ENCODE results near the gene CYP2D6. TPM values are rescaled to one million over a fixed set of nuclear protein-coding genes. Genes with fewer than 3 reads are reported as not detected.
"Not testable (repeated sequence)": the region's sequence is repeated elsewhere in the genome, so short reads cannot be mapped to it uniquely, and the experiment has no call there.

The CYP2D6 gene
- total RNA-seq, 1 experiment from 2014 or later, result 1.7 TPM

DNA sequence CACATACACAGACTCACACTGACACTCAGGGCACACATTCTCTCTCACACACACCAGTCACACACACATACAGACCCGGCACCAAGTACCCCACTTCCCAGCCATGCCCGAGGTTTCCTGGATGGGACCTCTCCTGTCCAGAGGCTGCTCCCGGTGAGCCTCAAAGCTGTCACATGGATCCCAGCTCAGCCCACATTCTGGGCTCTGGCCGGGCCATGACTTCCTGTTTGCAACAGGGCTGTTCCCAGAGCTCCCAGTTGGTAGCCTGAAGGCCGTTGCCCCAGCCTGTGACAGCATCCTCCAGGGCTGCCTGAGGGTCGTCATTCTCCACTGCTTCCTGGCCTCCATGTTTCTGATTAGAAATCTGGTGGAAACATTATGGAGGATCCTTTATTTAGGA lies 14.6 kb upstream of the CYP2D6 start:
- ATAC-seq (no peak), DNase-seq (ENCODE audit: low spot score) (no peak)
- CTCF ChIA-PET, result no interaction called here
- Mint-ChIP-seq H3K4me3 (no peak overlapping the region), H3K9me3 (peaks cover 4% of the 10 kb centered on the region; the same call in 1 of the 2 replicates), H3K36me3 (peaks cover 20% of the 10 kb centered on the region), H3K27ac (no peak overlapping the region), H3K27me3 (ENCODE audit: low read depth) (no peaks in the 10 kb centered on the region), H3K4me1 (no peaks in the 10 kb centered on the region)
- POLR2A ChIA-PET, result interaction anchor here (0.6 kb wide), 1 partner anchor 1496 kb away, joined by 3 read pairs; no protein-coding TSS in a partner anchor
- TF ChIP-seq GRHL2 (CRISPR knock-in tag; IDR thresholded peaks at IDR 0.05; ENCODE audit: insufficient replicate concordance, severe bottlenecking) (no peak), SP1 (CRISPR knock-in tag; conservative IDR thresholded peaks at IDR 0.05) (no peak), HMGA2 (CRISPR knock-in tag; IDR thresholded peaks at IDR 0.05) (no peak)
- TF ChIP-seq, protein P1, sequence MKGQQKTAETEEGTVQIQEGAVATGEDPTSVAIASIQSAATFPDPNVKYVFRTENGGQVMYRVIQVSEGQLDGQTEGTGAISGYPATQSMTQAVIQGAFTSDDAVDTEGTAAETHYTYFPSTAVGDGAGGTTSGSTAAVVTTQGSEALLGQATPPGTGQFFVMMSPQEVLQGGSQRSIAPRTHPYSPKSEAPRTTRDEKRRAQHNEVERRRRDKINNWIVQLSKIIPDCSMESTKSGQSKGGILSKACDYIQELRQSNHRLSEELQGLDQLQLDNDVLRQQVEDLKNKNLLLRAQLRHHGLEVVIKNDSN (CRISPR knock-in tag; IDR thresholded peaks at IDR 0.05), result no peak

DNA sequence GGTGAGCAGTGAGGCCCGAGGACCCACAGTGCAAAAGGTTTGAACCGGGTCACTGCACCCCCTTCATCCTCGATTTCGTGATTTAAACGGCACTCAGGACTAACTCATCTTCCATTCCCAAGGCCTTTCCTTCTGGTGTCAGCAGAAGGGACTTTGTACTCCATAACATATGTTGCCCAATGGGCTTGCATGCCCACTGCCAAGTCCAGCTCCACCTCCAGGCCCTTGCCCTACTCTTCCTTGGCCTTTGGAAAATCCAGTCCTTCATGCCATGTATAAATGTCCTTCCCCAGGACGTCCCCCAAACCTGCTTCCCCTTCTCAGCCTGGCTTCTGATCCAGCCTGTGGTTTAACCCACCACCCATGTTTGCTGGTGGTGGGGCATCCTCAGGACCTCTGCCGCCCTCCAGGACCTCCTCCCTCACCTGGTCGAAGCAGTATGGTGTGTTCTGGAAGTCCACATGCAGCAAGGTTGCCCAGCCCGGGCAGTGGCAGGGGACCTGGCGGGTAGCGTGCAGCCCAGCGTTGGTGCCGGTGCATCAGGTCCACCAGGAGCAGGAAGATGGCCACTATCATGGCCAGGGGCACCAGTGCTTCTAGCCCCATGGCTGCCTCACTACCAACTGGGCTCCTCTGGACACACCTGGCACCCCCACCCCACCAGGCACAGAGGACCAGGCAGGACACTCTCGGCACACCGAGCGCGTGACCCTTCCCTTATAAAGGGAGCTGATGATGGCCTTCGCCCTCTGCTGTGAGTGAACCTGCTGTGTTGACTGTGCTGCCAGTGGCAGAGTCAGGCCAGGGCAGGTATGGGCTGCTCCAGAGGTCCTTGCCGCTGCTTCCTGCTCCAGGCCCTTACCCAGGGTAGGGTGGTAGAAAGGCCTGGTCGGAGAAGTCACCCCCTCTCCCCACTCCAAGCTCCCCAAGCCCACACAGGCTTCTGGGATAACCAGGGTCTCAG lies 13.5 kb upstream of the CYP2D6 start:
- H3K27me3 Mint-ChIP-seq (ENCODE audit: low read depth); DNase-seq (ENCODE audit: low spot score); CTCF ChIA-PET: not testable (repeated sequence)

DNA sequence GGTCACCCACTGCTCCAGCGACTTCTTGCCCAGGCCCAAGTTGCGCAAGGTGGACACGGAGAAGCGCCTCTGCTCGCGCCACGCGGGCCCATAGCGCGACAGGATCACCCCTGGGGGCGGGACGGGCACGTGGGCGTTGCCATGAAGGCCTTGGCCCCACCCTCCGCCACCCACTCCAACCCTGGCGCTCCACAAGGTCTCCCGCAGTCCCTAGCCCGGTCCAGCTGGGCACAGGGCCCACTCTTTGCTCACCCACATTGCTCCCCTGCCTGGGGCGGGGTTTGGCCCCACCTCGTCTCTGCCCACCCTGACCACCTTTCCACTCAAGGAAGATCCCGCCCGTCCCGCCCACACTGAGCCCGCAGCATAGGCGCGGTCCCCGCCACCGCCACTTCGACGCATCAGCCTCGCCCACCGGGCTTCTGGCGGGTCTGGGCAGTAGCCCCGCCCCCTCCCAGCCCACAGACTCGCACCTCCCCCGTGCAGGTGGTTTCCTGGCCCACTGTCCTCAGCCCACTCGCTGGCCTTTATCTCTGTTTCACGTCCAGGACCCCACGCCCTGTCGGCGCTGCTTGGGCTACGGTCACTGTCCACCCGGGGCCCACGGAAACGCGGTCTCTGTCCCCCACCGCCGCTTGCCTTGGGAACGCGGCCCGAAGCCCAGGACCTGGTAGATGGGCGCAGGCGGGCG lies 12.3 kb upstream of the CYP2D6 start:
- H3K9me3 Mint-ChIP-seq, result peaks cover 9% of the 10 kb centered on the region
- ChIA-PET POLR2A (no interaction called here), CTCF (no interaction called here)
- H3K27ac Mint-ChIP-seq, result no peak overlapping the region
- peaks cover 20% of the 10 kb centered on the region for H3K36me3 Mint-ChIP-seq
- DNase-seq (ENCODE audit: low spot score), result no peak
- TF ChIP-seq ATF1 (CRISPR knock-in tag; IDR thresholded peaks at IDR 0.05) (no peak), ZNF219 (CRISPR knock-in tag; IDR thresholded peaks at IDR 0.05; ENCODE audit: borderline replicate concordance) (no peak), TEAD4 (CRISPR knock-in tag; IDR thresholded peaks at IDR 0.05) (no peak), FOXJ3 (CRISPR knock-in tag; IDR thresholded peaks at IDR 0.05; ENCODE audit: borderline replicate concordance) (no peak), NR2C2 (CRISPR knock-in tag; IDR thresholded peaks at IDR 0.05) (no peak), CREB1 (CRISPR knock-in tag; IDR thresholded peaks at IDR 0.05) (no peak)
- TF ChIP-seq, protein P2, sequence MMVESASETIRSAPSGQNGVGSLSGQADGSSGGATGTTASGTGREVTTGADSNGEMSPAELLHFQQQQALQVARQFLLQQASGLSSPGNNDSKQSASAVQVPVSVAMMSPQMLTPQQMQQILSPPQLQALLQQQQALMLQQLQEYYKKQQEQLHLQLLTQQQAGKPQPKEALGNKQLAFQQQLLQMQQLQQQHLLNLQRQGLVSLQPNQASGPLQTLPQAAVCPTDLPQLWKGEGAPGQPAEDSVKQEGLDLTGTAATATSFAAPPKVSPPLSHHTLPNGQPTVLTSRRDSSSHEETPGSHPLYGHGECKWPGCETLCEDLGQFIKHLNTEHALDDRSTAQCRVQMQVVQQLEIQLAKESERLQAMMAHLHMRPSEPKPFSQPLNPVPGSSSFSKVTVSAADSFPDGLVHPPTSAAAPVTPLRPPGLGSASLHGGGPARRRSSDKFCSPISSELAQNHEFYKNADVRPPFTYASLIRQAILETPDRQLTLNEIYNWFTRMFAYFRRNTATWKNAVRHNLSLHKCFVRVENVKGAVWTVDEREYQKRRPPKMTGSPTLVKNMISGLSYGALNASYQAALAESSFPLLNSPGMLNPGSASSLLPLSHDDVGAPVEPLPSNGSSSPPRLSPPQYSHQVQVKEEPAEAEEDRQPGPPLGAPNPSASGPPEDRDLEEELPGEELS (CRISPR knock-in tag; IDR thresholded peaks at IDR 0.05), result no peak
- TF ChIP-seq, protein P3, sequence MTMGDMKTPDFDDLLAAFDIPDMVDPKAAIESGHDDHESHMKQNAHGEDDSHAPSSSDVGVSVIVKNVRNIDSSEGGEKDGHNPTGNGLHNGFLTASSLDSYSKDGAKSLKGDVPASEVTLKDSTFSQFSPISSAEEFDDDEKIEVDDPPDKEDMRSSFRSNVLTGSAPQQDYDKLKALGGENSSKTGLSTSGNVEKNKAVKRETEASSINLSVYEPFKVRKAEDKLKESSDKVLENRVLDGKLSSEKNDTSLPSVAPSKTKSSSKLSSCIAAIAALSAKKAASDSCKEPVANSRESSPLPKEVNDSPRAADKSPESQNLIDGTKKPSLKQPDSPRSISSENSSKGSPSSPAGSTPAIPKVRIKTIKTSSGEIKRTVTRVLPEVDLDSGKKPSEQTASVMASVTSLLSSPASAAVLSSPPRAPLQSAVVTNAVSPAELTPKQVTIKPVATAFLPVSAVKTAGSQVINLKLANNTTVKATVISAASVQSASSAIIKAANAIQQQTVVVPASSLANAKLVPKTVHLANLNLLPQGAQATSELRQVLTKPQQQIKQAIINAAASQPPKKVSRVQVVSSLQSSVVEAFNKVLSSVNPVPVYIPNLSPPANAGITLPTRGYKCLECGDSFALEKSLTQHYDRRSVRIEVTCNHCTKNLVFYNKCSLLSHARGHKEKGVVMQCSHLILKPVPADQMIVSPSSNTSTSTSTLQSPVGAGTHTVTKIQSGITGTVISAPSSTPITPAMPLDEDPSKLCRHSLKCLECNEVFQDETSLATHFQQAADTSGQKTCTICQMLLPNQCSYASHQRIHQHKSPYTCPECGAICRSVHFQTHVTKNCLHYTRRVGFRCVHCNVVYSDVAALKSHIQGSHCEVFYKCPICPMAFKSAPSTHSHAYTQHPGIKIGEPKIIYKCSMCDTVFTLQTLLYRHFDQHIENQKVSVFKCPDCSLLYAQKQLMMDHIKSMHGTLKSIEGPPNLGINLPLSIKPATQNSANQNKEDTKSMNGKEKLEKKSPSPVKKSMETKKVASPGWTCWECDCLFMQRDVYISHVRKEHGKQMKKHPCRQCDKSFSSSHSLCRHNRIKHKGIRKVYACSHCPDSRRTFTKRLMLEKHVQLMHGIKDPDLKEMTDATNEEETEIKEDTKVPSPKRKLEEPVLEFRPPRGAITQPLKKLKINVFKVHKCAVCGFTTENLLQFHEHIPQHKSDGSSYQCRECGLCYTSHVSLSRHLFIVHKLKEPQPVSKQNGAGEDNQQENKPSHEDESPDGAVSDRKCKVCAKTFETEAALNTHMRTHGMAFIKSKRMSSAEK (CRISPR knock-in tag; IDR thresholded peaks at IDR 0.05; ENCODE audit: borderline replicate concordance), result no peak
- 0 out of 2 replicates have a peak, but pooled peaks cover 2% of the 10 kb centered on the region for H3K27me3 Mint-ChIP-seq (ENCODE audit: low read depth)
- H3K4me1 Mint-ChIP-seq, result no peaks in the 10 kb centered on the region
- ATAC-seq, result 0 out of 2 replicates have a peak, but pooled peaks have one; percentile 17
- no peak overlapping the region for H3K4me3 Mint-ChIP-seq

More for the DNA sequence above, 13.5 kb upstream of the CYP2D6 start:
- ATAC-seq, H3K27ac Mint-ChIP-seq, POLR2A ChIA-PET, H3K4me1 Mint-ChIP-seq, H3K4me3 Mint-ChIP-seq, H3K9me3 Mint-ChIP-seq: not testable (repeated sequence)
- peaks cover 22% of the 10 kb centered on the region for H3K36me3 Mint-ChIP-seq

DNA sequence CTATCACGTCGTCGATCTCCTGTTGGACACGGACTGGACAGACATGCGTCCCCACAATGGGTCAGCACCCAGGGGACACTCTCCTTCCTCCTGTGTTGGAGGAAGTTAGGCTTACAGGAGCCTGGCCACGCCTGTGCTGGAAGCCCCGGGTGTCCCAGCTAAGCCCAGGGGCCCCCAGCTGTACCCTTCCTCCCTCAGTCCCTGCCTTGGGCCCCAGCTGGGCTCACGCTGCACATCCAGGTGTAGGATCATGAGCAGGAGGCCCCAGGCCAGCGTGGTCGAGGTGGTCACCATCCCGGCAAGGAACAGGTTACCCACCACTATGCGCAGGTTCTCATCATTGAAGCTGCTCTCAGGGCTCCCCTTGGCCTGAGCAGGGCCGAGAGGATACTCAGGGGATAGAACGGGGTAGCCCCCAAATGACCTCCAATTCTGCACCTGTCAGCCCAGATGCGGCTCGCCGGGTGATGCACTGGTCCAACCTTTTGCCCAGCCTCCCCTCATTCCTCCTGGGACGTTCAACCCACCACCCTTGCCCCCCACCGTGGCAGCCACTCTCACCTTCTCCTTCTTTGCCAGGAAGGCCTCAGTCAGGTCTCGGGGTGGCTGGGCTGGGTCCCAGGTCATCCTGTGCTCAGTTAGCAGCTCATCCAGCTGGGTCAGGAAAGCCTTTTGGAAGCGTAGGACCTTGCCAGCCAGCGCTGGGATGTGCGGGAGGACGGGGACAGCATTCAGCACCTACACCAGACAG lies 10.9 kb upstream of the CYP2D6 start:
- H3K27me3 Mint-ChIP-seq (ENCODE audit: low read depth); CTCF ChIA-PET; H3K4me1 Mint-ChIP-seq; ATAC-seq; DNase-seq (ENCODE audit: low spot score); H3K4me3 Mint-ChIP-seq; H3K27ac Mint-ChIP-seq: not testable (repeated sequence)
- POLR2A ChIA-PET, result interaction anchor here (0.5 kb wide), 1 partner anchor 12 kb away, joined by 4 read pairs; no protein-coding TSS in a partner anchor
- H3K9me3 Mint-ChIP-seq, result peaks cover 11% of the 10 kb centered on the region
- peaks cover 14% of the 10 kb centered on the region for H3K36me3 Mint-ChIP-seq

DNA sequence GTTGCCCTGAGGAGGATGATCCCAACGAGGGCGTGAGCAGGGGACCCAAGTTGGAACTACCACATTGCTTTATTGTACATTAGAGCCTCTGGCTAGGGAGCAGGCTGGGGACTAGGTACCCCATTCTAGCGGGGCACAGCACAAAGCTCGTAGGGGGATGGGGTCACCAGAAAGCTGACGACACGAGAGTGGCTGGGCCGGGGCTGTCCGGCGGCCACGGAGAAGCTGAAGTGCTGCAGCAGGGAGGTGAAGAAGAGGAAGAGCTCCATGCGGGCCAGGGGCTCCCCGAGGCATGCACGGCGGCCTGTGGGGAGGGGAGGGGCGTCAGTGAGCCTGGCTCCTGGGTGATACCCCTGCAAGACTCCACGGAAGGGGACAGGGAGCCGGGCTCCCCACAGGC lies 9.5 kb upstream of the CYP2D6 start:
- CTCF ChIA-PET; H3K4me1 Mint-ChIP-seq; H3K27me3 Mint-ChIP-seq (ENCODE audit: low read depth); DNase-seq (ENCODE audit: low spot score); H3K4me3 Mint-ChIP-seq; POLR2A ChIA-PET; ATAC-seq; H3K27ac Mint-ChIP-seq: not testable (repeated sequence)
- peaks cover 14% of the 10 kb centered on the region for H3K36me3 Mint-ChIP-seq
- peaks cover 11% of the 10 kb centered on the region for H3K9me3 Mint-ChIP-seq

DNA sequence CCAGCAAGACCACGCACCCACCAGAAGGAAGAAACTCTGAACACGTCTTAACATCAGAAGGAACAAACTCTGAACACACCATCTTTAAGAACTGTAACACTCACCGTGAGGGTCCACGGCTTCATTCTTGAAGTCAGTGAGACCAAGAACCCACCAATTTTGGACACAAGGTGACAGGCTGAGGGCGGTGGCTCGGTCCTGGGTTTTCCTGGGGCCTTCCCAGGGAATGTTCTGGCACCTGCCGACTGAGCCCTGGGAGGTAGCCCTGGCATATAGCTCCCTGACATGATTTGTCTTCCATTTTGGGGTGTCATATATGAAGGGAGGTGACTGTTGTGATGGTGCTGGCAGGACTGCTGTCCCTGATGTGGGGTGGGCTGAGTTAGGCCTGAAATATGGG lies 8.9 kb upstream of the CYP2D6 start:
- ATAC-seq; H3K27ac Mint-ChIP-seq; H3K4me1 Mint-ChIP-seq; DNase-seq (ENCODE audit: low spot score); POLR2A ChIA-PET; H3K4me3 Mint-ChIP-seq; H3K27me3 Mint-ChIP-seq (ENCODE audit: low read depth): not testable (repeated sequence)
- CTCF ChIA-PET, result interaction anchor here (1.4 to 1.5 kb wide), 2 partner anchors 23 to 30 kb away, joined by 4 to 6 read pairs; no protein-coding TSS in a partner anchor
- Mint-ChIP-seq H3K36me3 (peaks cover 14% of the 10 kb centered on the region), H3K9me3 (peaks cover 11% of the 10 kb centered on the region)
